GM12892 (cell line): Measurements from ENCODE around the gene TMEM208.

Experiments
- DNase-seq: peaks from one replicate; pipeline ENCODE4 v3.0.0; 2011; ENCODE audit not compliant: insufficient read length
- FAIRE-seq: peaks from 2 replicates; lab custom pipeline; 2011; peaks lifted over from hg19 to GRCh38; lab: Jason Lieb, UNC
- POLR2A ChIP-seq: IDR thresholded peaks from 2 replicates; pipeline ENCODE4 v1.6.1; 2011; ENCODE audit warnings: low read depth, low read length, control low read depth
- POLR2AphosphoS5 ChIP-seq: IDR thresholded peaks from 2 replicates; pipeline ENCODE4 v1.6.1; 2011; ENCODE audit warnings: low read depth, low read length, control low read depth
- TAF1 ChIP-seq: IDR thresholded peaks from 2 replicates; pipeline ENCODE4 v1.6.1; 2011; ENCODE audit warnings: low read depth, mild to moderate bottlenecking, control low read depth, low read length, borderline replicate concordance

Gene TMEM208

GRCh38 chr16:67248401-67249177 lies 21.7 kb downstream of the TMEM208 start, which contains the start of gene SLC9A5:
TSS of gene SLC9A5 (plus strand) at chr16:67248979. CDS start at chr16:67249015, 36 bp downstream.
- peak; percentile 52 for DNase-seq

GRCh38 chr16:67249178-67250044 lies 22.5 kb downstream of the TMEM208 start:
- FAIRE-seq (peak; percentile 24), DNase-seq (no peak)
- TF ChIP-seq TAF1 (no peak), POLR2AphosphoS5 (no peak)

More at GRCh38 chr16:67248401-67249177, 21.7 kb downstream of the TMEM208 start, which contains the start of gene SLC9A5:
- no peak for FAIRE-seq
- TF ChIP-seq TAF1 (no peak), POLR2AphosphoS5 (no peak), POLR2A (peak; percentile 52)

- TF ChIP-seq POLR2AphosphoS5 (no peak), TAF1 (no peak), POLR2A (no peak)
These were observed 23.1 kb downstream of the TMEM208 start for GRCh38 chr16:67250045-67250327.

GRCh38 chr16:67252609-67253497 lies 25.9 kb downstream of the TMEM208 start:
- DNase-seq: no peak
- no peak for TF ChIP-seq POLR2AphosphoS5
- no peak for TF ChIP-seq TAF1
- no peak for TF ChIP-seq POLR2A
- FAIRE-seq: no peak

More at GRCh38 chr16:67250045-67250327, 23.1 kb downstream of the TMEM208 start:
- no peak for DNase-seq
- FAIRE-seq: no peak

GRCh38 chr16:67254801-67255552 lies 28.0 kb downstream of the TMEM208 start:
- DNase-seq (no peak), FAIRE-seq (no peak)
- no peak for TF ChIP-seq POLR2A
- TF ChIP-seq TAF1: no peak
- TF ChIP-seq POLR2AphosphoS5: no peak

GRCh38 chr16:67255553-67256221 lies 28.8 kb downstream of the TMEM208 start:
- no peak for DNase-seq
- TF ChIP-seq POLR2A (no peak), TAF1 (no peak), POLR2AphosphoS5 (no peak)
- no peak for FAIRE-seq

- TF ChIP-seq POLR2AphosphoS5: no peak
- no peak for TF ChIP-seq POLR2A
- TF ChIP-seq TAF1: no peak
- DNase-seq (no peak), FAIRE-seq (no peak)
These were observed 29.8 kb downstream of the TMEM208 start for GRCh38 chr16:67256701-67257230.

- FAIRE-seq (no peak), DNase-seq (no peak)
- TF ChIP-seq TAF1 (no peak), POLR2AphosphoS5 (no peak), POLR2A (no peak)
These were observed 30.7 kb downstream of the TMEM208 start for GRCh38 chr16:67257486-67258160.

GRCh38 chr16:67258161-67258835 lies 31.4 kb downstream of the TMEM208 start:
- DNase-seq (no peak), FAIRE-seq (no peak)
- no peak for TF ChIP-seq TAF1
- TF ChIP-seq POLR2A: no peak
- no peak for TF ChIP-seq POLR2AphosphoS5
